ENCODE measurements around the gene LCN9.
"Not testable (repeated sequence)": the region's sequence is repeated elsewhere in the genome, so short reads cannot be mapped to it uniquely, and the experiment has no call there.

DNA sequence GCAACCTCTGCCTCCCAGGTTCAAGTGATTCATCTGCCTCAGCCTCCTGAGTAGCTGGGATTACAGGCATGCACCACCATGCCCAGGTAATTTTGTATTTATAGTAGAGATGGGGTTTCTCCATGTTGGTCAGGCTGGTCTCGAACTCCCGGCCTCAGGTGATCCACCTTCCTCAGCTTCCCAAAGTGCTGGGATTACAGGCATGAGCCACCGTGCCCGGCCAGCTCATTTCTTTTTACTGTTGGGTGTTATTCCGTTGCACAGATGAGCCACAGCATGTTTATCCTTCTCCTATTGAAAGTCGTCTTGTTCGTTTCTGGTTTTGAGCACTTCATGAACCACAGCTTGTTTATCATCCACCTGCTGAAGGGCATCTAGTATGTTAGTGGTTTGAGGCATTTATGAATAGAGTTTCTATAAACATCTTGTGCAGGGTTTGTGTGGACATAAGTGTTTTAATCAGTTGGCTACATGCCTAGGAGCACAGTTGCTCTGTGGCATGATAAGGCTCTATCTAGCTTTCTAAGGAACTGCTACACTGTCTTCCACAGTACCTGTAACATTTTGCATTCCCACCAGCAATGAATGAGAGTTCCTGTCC, 26.1 kb upstream of the LCN9 start:
- not testable (repeated sequence) for TF ChIP-seq REST (IDR thresholded peaks at IDR 0.05; ENCODE audit: insufficient read depth in 1 of 2, low read depth in 2 of 2, low read length in 1 of 2); POLR2AphosphoS5 (IDR thresholded peaks at IDR 0.05; ENCODE audit: low read depth, low read length)
- TF ChIP-seq, protein P1, sequence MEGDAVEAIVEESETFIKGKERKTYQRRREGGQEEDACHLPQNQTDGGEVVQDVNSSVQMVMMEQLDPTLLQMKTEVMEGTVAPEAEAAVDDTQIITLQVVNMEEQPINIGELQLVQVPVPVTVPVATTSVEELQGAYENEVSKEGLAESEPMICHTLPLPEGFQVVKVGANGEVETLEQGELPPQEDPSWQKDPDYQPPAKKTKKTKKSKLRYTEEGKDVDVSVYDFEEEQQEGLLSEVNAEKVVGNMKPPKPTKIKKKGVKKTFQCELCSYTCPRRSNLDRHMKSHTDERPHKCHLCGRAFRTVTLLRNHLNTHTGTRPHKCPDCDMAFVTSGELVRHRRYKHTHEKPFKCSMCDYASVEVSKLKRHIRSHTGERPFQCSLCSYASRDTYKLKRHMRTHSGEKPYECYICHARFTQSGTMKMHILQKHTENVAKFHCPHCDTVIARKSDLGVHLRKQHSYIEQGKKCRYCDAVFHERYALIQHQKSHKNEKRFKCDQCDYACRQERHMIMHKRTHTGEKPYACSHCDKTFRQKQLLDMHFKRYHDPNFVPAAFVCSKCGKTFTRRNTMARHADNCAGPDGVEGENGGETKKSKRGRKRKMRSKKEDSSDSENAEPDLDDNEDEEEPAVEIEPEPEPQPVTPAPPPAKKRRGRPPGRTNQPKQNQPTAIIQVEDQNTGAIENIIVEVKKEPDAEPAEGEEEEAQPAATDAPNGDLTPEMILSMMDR (IDR thresholded peaks at IDR 0.05), result not testable (repeated sequence)

All from Panc1 (cell line).